DND-41 (cell line): ENCODE measurements around the gene BBS5.

Experiments
- ATAC-seq: fragments of 200-7000 bp; cut with Tn5 transposase; 3 replicates; pipeline ENCODE4 v1.9.1; 2021; ENCODE audit warnings: low read depth; ENCODE audit not compliant: insufficient read depth
- DNase-seq: peaks from one replicate; pipeline ENCODE4 v3.0.0-alpha.2; 2020
- H2AFZ ChIP-seq: 2 replicates; pipeline ENCODE4 v1.6.0; 2012; ENCODE audit warnings: low read depth, low read length
- H3K27ac ChIP-seq: 2 replicates; pipeline ENCODE4 v1.5.1; 2012; ENCODE audit warnings: low read length, inconsistent platforms
- H3K27me3 ChIP-seq: fragments of 200-600 bp; sonication (generic); 2 replicates; pipeline ENCODE4 v1.6.0; 2012; ENCODE audit warnings: low read length, mild to moderate bottlenecking, inconsistent platforms; ENCODE audit not compliant: insufficient read depth, poor library complexity
- H3K36me3 ChIP-seq: 2 replicates; pipeline ENCODE4 v1.5.1; 2012; ENCODE audit warnings: low read length, inconsistent platforms; ENCODE audit not compliant: insufficient read depth
- H3K4me1 ChIP-seq: 2 replicates; pipeline ENCODE4 v1.5.1; 2012; ENCODE audit warnings: mild to moderate bottlenecking, low read length; ENCODE audit not compliant: insufficient read depth
- H3K4me2 ChIP-seq: 2 replicates; pipeline ENCODE4 v1.6.0; 2012; ENCODE audit warnings: mild to moderate bottlenecking, moderate library complexity, low read length, inconsistent platforms; ENCODE audit not compliant: insufficient read depth
- H3K4me3 ChIP-seq, 2 experiments: fragments of 200-600 bp in 1 of 2; shearing (Covaris generic) in 1 of 2; 2 replicates each; pipeline ENCODE4 v1.5.1; 2012 to 2016; ENCODE audit warnings: inconsistent platforms in 2 of 2, low read length in 2 of 2, mild to moderate bottlenecking in 2 of 2, low read depth in 1 of 2, moderate library complexity in 1 of 2
- H3K79me2 ChIP-seq: 2 replicates; pipeline ENCODE4 v1.6.0; 2012; ENCODE audit warnings: low read length, inconsistent platforms; ENCODE audit not compliant: insufficient read depth
- H3K9ac ChIP-seq: 2 replicates; pipeline ENCODE4 v1.6.0; 2012; ENCODE audit warnings: low read depth, mild to moderate bottlenecking, inconsistent platforms, low read length, moderate library complexity
- H3K9me3 ChIP-seq: 2 replicates; pipeline ENCODE4 v1.5.1; 2012; ENCODE audit warnings: low read length, moderate library complexity, mild to moderate bottlenecking, inconsistent platforms; ENCODE audit not compliant: insufficient read depth, severe bottlenecking
- H4K20me1 ChIP-seq: 2 replicates; pipeline ENCODE4 v1.6.0; 2012; ENCODE audit warnings: low read length; ENCODE audit not compliant: insufficient read depth
- CTCF ChIP-seq: IDR thresholded peaks from 2 replicates; pipeline ENCODE4 v1.5.1; 2012; ENCODE audit warnings: borderline replicate concordance, low read length, moderate library complexity, mild to moderate bottlenecking; ENCODE audit not compliant: poor library complexity, severe bottlenecking; ENCODE audit errors: extremely low read depth
- EZH2 ChIP-seq: IDR thresholded peaks from 3 replicates; pipeline ENCODE4 v1.6.1; 2012; ENCODE audit warnings: borderline replicate concordance, low read depth, mild to moderate bottlenecking, moderate library complexity, low read length, inconsistent platforms; ENCODE audit not compliant: severe bottlenecking

BBS5 gene

GRCh38 chr2:169439900-169440299 is 39.4 kb upstream of the BBS5 start:
- H2AFZ ChIP-seq, result no peak overlapping the region
- no peaks in the 10 kb centered on the region for H3K9me3 ChIP-seq
- no peak for ATAC-seq

GRCh38 chr2:169446452-169446851 is 32.8 kb upstream of the BBS5 start:
- Histone ChIP-seq H2AFZ (no peak overlapping the region), H3K4me3 (no peak overlapping the region), H4K20me1 (no peaks in the 10 kb centered on the region), H3K9me3 (no peaks in the 10 kb centered on the region), H3K36me3 (no peaks in the 10 kb centered on the region), H3K27me3 (no peaks in the 10 kb centered on the region), H3K4me1 (no peaks in the 10 kb centered on the region), H3K9ac (no peak overlapping the region), H3K4me2 (no peak overlapping the region), H3K27ac (no peak overlapping the region), H3K79me2 (no peaks in the 10 kb centered on the region)
- TF ChIP-seq EZH2 (no peak), CTCF (no peak)
- no peak for DNase-seq
- ATAC-seq, result no peak

More at GRCh38 chr2:169439900-169440299, 39.4 kb upstream of the BBS5 start:
- no peaks in the 10 kb centered on the region for H3K79me2 ChIP-seq
- no peaks in the 10 kb centered on the region for H4K20me1 ChIP-seq
- no peak overlapping the region for H3K4me2 ChIP-seq
- no peaks in the 10 kb centered on the region for H3K4me1 ChIP-seq
- H3K36me3 ChIP-seq, result no peaks in the 10 kb centered on the region
- H3K9ac ChIP-seq, result no peak overlapping the region
- peaks cover 11% of the 10 kb centered on the region for H3K27me3 ChIP-seq
- no peak for DNase-seq
- TF ChIP-seq EZH2 (no peak), CTCF (no peak)
- H3K4me3 ChIP-seq, result no peak overlapping the region
- H3K27ac ChIP-seq, result no peak overlapping the region

GRCh38 chr2:169448316-169448715 is 31.0 kb upstream of the BBS5 start:
- Histone ChIP-seq H3K9me3 (no peaks in the 10 kb centered on the region), H4K20me1 (no peaks in the 10 kb centered on the region), H3K27me3 (no peaks in the 10 kb centered on the region), H3K4me1 (no peaks in the 10 kb centered on the region), H3K4me2 (no peak overlapping the region), H3K27ac (no peak overlapping the region), H3K9ac (no peak overlapping the region), H3K36me3 (no peaks in the 10 kb centered on the region), H3K4me3 (no peak overlapping the region), H2AFZ (no peak overlapping the region), H3K79me2 (no peaks in the 10 kb centered on the region)
- no peak for DNase-seq
- no peak for TF ChIP-seq CTCF
- TF ChIP-seq EZH2, result no peak
- no peak for ATAC-seq

GRCh38 chr2:169448865-169449264 is 30.4 kb upstream of the BBS5 start:
- TF ChIP-seq CTCF (no peak), EZH2 (no peak)
- no peaks in the 10 kb centered on the region for H3K36me3 ChIP-seq
- no peak for DNase-seq
- no peak for ATAC-seq
- H3K4me3 ChIP-seq, result no peak overlapping the region
- no peaks in the 10 kb centered on the region for H3K79me2 ChIP-seq
- no peak overlapping the region for H3K27ac ChIP-seq
- H4K20me1 ChIP-seq, result no peaks in the 10 kb centered on the region
- no peaks in the 10 kb centered on the region for H3K27me3 ChIP-seq
- no peak overlapping the region for H3K4me2 ChIP-seq
- no peaks in the 10 kb centered on the region for H3K9me3 ChIP-seq
- H3K9ac ChIP-seq, result no peak overlapping the region
- no peaks in the 10 kb centered on the region for H3K4me1 ChIP-seq
- no peak overlapping the region for H2AFZ ChIP-seq
